ENCODE measurements around the gene KRTAP8-1.
A peak's percentile ranks its signal among the peaks of the same experiment; 100 is the strongest.

- TF ChIP-seq, protein P1, sequence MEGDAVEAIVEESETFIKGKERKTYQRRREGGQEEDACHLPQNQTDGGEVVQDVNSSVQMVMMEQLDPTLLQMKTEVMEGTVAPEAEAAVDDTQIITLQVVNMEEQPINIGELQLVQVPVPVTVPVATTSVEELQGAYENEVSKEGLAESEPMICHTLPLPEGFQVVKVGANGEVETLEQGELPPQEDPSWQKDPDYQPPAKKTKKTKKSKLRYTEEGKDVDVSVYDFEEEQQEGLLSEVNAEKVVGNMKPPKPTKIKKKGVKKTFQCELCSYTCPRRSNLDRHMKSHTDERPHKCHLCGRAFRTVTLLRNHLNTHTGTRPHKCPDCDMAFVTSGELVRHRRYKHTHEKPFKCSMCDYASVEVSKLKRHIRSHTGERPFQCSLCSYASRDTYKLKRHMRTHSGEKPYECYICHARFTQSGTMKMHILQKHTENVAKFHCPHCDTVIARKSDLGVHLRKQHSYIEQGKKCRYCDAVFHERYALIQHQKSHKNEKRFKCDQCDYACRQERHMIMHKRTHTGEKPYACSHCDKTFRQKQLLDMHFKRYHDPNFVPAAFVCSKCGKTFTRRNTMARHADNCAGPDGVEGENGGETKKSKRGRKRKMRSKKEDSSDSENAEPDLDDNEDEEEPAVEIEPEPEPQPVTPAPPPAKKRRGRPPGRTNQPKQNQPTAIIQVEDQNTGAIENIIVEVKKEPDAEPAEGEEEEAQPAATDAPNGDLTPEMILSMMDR (IDR thresholded peaks at IDR 0.05; ENCODE audit: low read depth, low read length): peak; percentile 49
- TF ChIP-seq EZH2phosphoT487 (IDR thresholded peaks at IDR 0.05; ENCODE audit: low read depth): no peak
Measured at GRCh38 chr21:30839304-30839703, 26.2 kb upstream of the KRTAP8-1 start.
